HG03039 (cell line): ENCODE results near the gene ISM1.

Experiments used
- ATAC-seq: cut with Tn5 transposase; IDR thresholded peaks from one replicate; pipeline ENCODE4 v1.9.1; 2021; ENCODE audit warnings: mild to moderate bottlenecking, moderate library complexity; ENCODE audit not compliant: unreplicated experiment

The ISM1 gene

DNA sequence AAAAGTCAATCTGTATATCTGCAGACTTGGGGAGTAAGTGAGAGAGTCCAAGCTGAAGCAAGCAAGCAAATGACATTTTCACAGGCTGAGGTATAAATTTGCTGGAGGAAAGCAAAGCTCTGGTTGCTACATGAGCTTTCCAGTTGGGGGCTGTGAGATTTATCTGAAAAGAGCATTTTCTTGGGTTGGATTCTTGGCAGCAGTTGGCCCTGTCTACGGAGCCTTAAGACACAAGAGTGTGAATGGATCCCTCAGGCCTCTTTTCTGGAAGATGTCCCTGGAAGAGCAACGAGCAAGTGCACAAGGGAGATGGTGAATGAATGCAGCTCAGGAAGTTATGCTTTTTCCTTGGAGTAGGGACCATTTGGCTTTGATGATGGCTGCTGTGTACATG lies 30.8 kb downstream of the ISM1 start:
- ATAC-seq = no peak

DNA sequence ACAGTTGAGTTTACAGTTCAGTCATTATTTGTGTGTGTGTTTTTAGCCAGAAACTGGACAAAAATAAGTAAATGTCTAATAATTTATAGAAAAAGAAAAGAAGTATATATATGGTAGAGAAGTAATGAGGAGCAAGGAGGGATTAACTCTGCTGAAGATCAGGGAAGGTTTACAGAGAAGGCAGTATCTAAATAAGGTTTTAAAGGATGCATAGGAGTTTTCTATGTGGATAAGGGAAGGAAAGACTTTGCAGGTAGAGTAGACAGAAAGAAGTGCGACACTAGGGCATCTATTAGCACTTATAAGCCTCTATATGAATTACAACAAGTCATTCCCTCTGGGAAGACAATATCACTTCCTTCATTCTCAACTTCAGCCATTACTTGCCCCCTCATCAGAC lies 34.3 kb downstream of the ISM1 start:
- no peak for ATAC-seq

DNA sequence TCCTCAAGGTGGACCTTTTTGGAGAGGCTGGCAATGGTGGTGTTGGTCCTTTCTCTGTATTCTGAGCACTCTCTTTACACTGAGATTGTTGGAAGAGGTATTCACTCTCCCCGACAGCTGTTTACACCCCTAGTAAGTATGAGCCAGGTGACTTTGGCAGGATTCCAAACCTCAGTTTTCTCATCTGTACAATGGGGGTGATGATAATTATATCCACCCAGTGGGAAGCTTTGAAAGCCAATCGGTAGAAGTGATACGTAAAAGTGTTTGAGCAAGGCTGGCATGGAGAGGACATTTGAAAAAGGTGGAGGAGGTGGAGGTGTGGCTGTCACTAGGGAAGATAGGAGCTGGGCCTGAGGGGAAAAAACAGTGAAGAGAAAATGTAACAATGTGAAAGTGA lies 35.5 kb downstream of the ISM1 start:
- ATAC-seq = no peak

DNA sequence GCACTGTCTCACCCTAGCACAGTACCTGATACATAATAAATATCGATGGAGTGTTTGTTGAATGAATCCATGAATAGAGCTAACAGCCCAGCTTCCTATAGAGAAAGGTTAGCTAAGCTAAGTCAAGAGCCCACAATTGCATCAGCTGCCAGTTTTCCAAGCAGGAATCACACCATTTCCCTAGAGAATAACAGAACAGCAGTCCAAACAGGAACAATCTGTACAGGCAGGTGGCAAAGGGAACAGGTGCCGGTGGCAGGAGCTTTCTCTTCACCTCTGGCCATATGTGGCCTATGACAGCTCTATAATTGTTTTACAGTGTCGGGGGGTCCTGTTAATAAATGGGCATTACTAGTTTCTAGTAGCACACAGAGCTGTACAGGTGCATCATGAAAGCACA lies 38.8 kb downstream of the ISM1 start:
- ATAC-seq = no peak

DNA sequence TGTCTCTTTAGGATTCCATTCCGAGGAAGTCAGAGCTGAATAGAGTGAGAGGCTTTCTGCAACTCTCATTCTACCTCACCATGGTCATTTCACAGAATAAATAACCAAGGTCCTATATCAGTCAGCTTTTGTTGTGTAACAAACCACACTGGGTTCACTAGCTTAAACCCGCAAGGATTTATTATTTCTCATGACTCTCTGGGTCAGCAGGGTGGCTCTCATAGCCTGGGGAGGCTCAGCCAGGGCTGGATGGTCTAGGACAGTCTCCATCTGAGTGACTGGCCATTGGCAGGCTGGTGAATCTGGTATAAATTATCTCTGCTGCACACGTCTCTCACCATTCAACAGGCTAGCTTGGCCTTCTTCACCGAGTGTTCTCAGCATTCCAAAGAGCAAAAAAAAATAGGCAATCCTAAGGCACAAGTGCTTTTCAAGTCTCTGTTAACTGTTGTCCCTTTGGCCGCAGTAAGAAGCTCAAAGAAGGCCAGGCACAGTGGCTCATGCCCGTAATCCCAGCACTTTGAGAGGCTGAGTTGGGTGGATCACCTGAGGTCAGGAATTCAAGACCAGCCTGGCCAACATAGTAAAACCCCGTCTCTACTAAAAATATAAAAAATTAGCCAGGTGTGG lies 39.7 kb downstream of the ISM1 start:
- ATAC-seq = no peak

DNA sequence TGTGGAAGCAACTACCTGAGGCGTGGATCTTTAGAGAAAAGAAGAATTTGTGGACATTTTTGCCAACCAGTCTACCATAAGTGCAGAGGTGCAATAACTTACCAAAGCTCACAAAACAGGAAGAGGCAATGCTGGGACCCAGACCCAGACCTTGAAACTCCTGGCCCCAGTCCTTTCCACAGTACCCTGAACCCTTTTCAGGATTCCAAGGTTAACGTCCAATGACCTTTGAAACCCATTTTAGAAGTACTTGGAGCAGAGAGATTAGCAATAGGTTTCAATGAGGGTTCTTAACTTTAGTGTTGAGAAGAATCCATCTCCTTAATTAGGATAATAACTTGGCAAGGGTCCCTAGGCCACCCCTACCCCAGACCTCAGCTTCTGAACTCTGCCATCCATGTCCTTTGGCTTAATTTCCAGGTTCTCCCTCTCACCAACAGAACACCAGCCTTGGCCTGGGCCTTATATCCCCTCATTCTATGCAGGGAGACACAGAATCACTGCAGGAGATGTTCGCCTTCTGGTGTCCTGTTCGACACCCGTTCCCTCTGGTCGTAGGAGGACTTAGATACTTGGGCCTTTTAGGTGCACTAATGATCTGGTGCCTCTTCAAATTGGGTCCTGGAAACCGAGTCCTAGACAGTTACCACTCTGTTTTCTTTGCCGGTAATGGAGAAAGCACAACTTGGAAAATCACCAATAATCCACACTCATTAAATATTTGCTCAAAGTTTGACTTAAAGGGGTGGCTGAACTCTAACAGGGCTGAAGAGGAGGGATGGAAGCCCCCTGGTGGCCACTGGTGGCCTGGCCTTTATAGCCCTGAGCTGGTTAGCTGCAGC lies 40.6 kb downstream of the ISM1 start:
- peak; percentile 58 for ATAC-seq

DNA sequence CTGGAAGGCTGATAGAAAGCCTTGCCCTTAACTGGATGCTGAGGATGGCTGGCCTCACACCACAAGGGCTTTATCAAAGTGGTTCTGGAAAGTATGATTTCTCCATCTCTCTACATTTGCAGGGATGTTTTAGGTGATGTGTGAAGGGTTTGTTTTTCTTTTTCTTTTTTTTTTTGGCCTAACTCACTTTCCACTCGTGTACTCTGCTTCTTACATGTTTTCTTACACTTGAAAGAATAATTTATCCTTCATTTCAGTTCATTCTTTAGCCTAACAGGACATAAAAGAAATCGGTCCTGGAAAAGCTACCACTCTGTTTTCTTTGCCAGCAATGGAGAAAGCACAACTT lies 41.2 kb downstream of the ISM1 start:
- ATAC-seq = no peak

DNA sequence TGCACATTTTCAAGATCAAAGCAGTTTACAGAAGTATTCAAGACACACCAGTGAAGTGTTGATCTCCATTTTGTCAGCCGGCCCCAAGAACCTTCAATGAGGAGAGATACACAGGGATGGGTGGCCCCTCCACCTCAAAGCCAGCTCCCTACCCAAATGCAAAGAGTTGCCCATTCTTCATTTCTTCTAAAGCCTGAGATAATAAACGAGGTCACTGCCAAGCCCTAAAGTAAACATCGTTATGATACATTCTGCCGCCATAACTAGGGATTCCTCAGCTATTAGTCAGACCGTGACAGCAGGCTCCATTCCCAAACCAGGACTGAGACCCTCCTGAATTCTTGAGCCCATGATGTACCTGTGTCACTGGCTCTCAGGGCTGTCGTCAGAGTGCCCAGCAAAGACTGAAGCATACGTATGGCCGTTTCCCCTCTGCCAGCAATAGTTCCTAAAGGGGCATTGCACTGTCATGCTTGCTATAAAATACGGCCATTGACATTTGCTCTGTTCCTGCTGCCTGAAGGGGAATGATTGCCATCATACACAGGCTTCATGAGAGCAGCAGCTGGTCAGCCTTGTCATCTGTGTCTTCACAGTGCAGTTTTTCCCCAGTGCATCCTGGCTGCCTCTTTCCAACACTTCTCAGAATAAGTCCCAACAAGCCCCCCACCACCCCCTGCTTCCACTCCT lies 41.7 kb downstream of the ISM1 start:
- no peak for ATAC-seq

DNA sequence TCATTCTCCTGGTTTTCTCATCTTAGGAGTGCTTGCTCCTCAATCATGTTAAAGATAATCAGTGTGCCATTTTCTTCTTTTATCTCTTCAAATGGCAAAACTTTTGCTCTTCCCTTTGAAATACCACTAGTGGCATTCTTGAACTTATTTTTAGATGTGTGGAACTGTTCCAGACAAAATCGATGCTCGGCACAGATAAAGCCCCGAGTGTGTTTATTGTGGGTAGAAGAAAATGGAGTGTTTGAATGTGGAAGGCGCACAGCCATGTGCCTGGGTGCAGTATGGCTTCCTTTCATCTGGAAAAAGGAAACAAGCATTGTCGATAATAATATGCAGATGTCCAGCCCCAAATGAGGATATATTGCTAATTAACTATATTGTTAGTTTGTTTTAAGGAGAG lies 42.4 kb downstream of the ISM1 start:
- ATAC-seq = no peak

DNA sequence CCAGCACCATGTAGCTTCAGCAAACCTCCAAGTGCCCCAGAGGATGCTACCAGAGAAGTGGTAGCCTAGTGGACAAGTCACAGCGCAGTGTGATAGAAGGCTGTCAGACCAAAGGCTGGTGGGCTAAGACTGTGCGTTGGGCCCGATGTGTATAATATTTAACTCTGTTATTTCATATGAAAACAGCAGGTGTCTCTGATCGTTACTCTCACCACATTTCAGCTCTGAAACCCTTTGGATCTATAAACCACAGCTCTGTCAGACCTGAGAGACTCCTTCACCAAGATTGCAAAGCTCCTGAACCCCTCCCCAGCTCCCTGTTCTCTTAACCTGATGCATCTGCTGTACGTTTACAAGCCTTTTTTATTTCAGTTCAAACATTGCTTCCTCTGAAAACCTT lies 43.8 kb downstream of the ISM1 start:
- ATAC-seq = no peak

DNA sequence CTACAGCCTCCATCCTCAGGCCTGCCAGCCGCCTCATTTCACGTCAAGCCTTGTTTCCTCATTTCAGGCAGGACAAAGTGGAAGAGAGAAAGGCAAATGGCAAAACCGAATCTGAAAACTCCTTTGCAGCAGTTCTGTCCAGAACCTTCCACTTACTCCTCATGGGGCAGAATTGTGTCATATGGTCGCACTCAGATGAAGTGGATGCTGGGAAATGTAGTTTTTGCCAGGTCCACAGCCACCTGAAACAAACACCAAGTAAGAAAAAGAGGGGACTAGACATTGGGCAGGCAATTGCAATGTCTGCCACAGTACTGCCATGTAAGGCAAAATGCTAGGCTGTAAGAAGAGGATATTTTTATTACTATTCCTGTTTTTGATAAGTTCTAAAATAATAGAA lies 44.9 kb downstream of the ISM1 start:
- ATAC-seq = no peak

DNA sequence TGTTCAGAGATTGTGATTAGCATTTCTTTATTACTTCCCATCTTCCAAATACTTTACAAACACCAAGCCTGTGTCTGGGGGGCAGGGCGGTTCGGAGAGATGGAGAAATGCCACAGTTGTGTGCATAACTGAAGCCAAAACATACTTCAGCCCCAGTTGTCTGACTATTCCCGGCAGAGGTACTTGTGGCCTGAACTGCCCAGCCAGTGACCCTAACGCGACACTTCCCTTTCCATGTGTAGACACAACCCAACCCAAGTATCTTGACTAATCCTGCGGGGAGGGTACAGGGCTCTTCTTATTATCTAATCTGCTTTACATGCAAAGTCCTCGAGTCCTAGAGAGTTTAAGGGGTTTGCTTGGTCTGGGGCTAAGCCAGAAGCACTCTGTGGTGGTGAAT lies 46.2 kb downstream of the ISM1 start:
- no peak for ATAC-seq

DNA sequence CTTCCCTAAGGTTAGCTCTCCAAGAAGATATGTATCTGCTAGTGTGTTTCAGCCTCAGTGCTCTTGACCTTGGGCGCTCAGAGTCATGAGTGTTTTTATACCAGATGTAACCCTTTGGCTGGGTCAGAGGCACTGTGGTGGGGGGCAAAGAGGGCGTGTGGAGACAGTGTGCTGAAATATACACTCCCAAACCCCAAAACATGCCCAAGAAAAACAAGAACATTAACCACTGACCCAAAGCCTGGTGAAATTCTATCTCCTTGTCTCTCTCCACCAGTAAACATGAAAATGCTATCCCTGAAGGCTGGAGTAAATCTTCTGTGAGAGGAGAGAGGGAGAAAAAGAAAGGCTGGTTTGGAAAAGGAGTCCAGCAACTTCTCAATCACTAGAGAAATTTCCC lies 47.9 kb downstream of the ISM1 start:
- no peak for ATAC-seq

DNA sequence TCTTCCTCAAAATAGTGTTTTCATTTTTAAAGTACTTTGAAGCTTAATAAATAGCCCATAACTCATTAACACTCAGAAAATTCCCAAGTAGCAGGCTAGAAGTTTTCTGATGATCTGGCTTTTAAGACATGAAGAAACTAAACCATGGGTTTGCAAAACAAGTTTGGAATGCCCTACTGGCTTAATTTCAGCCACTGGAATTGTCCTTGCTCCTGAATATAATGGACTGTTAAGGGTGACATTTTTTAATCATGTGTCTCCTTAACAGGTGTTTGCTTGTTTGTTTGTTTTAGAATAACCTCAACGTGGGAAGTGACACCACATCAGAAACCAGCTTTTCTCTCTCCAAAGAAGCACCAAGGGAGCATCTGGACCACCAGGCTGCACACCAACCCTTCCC lies 49.1 kb downstream of the ISM1 start:
- ATAC-seq = no peak

DNA sequence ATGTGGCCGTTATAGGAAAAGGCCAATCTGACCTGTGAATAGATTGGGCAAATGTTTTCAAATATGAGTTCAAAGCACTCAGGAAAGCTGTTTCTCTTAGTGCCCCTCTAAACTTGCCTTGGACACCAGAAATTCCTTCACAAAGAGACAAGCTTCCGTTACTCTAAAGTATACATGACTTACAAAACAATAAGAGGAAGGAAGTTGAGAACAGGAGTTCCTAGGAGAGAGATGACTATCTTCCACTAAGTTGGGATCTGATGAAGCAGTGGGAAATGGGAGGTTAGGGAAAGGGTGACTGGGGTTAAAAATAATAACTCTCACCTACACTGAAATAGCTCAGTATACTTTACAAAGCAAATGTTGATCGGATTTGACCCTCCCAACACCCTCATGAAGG lies 50.0 kb downstream of the ISM1 start:
- no peak for ATAC-seq

DNA sequence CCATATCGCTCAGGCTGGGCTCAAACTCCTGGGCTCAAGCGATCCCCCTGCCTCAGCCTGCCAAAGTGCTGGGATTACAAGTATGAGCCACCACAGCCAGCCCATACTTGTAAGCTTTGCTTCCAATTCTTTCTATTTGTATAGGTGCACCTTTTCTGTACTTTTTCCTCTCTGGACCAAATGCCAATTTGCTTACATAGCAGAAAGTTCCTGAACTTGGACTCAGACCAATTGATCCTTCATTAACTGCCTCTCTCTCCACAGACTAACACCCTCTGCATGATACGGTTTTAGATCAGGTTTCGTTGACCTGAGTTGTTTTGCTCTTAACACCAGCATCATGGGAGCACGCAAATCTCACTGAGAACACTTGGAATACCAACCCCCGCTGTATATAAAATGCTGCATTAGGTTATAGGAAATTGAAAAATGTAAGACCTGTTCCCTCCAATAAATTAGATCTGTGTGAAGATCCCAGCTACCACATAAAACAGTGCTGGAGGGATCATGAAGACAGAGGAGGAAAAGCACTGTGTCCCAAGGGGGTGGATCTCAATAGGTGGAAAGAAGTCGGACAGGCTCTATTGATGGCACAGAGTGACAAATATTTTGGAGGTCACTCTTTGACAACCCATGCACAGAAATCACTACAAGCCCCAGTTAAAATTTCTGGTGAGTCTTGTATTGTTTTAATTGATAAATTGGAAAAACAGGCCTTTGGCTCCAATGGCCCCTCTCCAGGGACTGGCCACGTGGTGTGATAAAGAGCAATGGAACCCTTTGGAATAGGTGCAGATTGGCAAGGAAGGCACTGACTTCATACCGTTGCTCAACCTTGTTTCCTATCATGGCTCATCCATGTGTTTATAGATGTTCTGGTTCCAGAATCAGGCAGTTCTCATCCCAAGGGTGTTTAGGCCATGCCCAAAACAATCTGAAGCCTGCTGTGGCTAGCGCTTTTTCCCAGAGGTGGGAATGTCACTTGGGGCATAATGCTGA lies 51.2 kb downstream of the ISM1 start:
- no peak for ATAC-seq

DNA sequence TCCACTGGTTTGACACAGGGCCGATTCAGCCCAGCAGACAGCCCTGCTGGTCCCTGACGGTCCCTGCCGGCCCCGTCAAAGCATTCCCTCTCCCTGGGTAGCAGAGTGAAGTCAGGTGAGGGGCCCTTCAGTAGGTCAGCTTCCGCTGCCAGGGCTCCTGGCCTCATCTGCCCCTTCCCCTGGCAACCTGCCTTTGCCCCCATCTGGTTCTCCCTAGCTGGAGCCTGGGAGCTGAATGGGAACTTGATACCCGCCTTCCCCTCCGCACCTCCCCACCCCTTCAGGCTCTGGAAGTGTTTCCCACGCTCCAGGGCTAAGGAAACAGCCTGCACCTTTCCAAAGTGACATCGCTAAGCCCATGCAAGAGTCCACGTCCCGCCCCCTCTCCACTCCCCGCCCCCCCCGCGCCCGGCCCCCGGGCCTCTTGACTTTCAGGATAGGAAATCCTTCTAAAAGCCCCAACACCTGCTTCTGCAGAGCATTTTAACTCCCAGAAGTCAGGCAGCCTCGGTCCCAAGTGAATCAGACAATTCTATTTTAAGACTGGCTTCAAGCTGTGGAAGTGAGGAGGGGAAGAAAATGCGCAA lies 53.3 kb downstream of the ISM1 start:
- ATAC-seq = no peak

DNA sequence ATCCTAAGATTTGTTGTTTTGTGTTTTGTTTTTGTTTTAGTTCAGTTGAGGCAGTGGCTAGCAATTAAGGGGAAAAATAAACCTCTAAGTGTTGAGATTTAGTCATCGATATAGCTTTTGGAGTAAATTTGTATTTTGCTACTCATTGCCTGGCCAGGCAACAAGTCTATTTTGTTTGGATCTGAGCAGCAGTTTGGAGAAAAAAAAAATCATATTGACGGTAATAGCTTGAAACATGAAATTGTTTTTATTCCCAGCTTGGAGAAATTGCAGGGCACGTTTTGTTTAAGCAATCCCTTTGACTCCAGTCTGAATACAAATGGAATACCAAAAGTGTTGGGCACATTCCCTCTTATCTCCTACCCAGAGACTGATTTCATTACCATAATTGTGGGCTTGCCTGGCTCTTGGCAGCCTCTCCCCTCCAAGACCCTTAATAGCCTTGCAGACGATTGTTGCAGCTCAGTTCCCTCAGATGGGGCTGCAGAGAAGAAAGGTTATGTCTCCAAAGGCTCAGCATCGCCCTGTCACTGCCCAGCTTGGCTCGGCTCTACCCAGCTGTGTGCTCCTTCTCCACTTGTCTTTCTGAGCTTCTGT lies 56.0 kb downstream of the ISM1 start:
- no peak for ATAC-seq

DNA sequence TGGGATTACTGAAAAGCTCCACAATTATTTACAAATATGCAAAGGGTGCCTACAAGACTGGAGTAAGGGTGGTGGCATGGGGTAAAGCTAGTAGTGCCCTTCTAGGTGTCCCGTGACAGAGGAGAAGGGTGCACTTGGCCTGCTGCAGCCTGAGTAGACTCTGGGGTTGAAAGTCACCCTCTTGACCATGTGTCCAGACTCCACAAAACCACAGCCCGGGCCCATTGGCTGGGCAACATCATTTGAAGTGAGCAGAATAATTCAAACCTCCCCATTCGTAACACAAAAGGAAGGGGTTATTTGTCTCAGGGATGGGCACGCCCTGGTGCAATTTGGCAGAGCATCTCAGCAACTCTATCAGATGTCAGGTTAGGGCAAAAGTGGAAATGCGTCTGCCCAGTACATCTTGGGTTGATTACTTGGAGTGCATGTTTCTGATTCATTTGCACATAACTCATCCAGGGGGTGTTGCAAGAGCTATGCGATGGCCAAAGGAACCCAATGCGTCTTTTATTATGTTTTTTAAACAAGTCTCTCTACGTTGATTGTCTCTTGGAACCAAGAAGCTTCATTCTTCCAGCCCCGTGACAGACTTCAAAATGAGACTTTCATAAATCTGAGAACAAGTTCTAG lies 56.7 kb downstream of the ISM1 start:
- ATAC-seq = no peak
